HEK293 (cell line): Measurements from ENCODE around the gene ERMP1.

ENCODE experiments used
- YY1 ChIP-seq: fragments of 450-650 bp; formaldehyde crosslinking; IDR thresholded peaks from 2 replicates; pipeline ENCODE4 v1.5.1; 2018; ENCODE audit warnings: missing biosample characterization, missing genetic modification characterization
- ZNF23 ChIP-seq: fragments of 450-650 bp; formaldehyde crosslinking; IDR thresholded peaks from 2 replicates; pipeline ENCODE4 v1.5.1; 2016; ENCODE audit warnings: missing biosample characterization, missing genetic modification characterization, borderline replicate concordance
- ZNF626 ChIP-seq: fragments of 450-650 bp; sonication (Bioruptor Pico); formaldehyde crosslinking; IDR thresholded peaks from 2 replicates; pipeline ENCODE4 v1.5.1; 2018; ENCODE audit warnings: missing biosample characterization, missing genetic modification characterization, inconsistent platforms
- ZNF785 ChIP-seq: fragments of 450-650 bp; formaldehyde crosslinking; IDR thresholded peaks from 2 replicates; pipeline ENCODE4 v1.5.1; 2016; ENCODE audit warnings: missing biosample characterization, missing genetic modification characterization
- TF ChIP-seq, protein P1 (sequence below): fragments of 450-650 bp; formaldehyde crosslinking; IDR thresholded peaks from 2 replicates; pipeline ENCODE4 v1.5.1; 2016; ENCODE audit warnings: missing biosample characterization, missing genetic modification characterization
- TF ChIP-seq, protein P2 (sequence below): fragments of 450-650 bp; formaldehyde crosslinking; IDR thresholded peaks from 2 replicates; pipeline ENCODE4 v1.5.1; 2017; ENCODE audit warnings: missing biosample characterization, missing genetic modification characterization

DNA sequence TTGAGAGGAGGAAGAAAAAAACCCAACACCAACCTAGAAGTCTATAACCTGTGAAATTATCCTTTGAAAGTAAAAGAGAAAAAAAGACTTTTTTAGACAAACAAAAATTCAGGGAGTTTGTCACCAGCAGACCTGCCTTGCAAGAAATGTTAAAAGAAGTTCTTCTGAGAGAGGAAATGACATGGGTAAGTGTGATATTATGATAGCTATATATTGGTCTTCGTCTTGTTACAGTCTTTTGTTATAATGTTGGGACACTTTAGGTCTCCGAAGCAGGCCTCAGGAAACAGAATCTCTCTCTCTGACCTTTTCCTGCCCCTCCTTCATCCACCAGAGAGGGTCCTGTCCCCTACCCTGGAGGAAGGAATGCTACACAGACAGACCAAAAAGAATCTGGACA is 41.1 kb upstream of the ERMP1 start:
- no peak for TF ChIP-seq YY1 (tag by site-specific recombination)
- TF ChIP-seq, protein P1, sequence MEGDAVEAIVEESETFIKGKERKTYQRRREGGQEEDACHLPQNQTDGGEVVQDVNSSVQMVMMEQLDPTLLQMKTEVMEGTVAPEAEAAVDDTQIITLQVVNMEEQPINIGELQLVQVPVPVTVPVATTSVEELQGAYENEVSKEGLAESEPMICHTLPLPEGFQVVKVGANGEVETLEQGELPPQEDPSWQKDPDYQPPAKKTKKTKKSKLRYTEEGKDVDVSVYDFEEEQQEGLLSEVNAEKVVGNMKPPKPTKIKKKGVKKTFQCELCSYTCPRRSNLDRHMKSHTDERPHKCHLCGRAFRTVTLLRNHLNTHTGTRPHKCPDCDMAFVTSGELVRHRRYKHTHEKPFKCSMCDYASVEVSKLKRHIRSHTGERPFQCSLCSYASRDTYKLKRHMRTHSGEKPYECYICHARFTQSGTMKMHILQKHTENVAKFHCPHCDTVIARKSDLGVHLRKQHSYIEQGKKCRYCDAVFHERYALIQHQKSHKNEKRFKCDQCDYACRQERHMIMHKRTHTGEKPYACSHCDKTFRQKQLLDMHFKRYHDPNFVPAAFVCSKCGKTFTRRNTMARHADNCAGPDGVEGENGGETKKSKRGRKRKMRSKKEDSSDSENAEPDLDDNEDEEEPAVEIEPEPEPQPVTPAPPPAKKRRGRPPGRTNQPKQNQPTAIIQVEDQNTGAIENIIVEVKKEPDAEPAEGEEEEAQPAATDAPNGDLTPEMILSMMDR (tag by site-specific recombination): no peak
- no peak for TF ChIP-seq ZNF785 (tag by site-specific recombination)
- TF ChIP-seq, protein P2, sequence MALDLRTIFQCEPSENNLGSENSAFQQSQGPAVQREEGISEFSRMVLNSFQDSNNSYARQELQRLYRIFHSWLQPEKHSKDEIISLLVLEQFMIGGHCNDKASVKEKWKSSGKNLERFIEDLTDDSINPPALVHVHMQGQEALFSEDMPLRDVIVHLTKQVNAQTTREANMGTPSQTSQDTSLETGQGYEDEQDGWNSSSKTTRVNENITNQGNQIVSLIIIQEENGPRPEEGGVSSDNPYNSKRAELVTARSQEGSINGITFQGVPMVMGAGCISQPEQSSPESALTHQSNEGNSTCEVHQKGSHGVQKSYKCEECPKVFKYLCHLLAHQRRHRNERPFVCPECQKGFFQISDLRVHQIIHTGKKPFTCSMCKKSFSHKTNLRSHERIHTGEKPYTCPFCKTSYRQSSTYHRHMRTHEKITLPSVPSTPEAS (tag by site-specific recombination): no peak
- no peak for TF ChIP-seq ZNF626 (tag by site-specific recombination)
- no peak for TF ChIP-seq ZNF23 (tag by site-specific recombination)
